SK-N-SH (cell line): ENCODE data around the gene TCP11L2. TPM values are rescaled to one million over a fixed set of nuclear protein-coding genes. Genes with fewer than 3 reads are reported as not detected.

Source experiments
- CTCF ChIA-PET: fragments of 300-600, 350-600 bp; formaldehyde crosslinking; extraction: SDS; loops from one replicate; lab custom pipeline; 2021; lab: Yijun Ruan, JAX
- POLR2A ChIA-PET: fragments of 350-600 bp; sonication (Branson Sonifier 250); formaldehyde crosslinking; extraction: SDS; loops from one replicate; lab custom pipeline; 2020; ENCODE audit warnings: antibody characterized with exemption, inconsistent platforms; lab: Yijun Ruan, JAX
- DNase-seq: peaks from one replicate; pipeline ENCODE4 v3.0.0; 2012
- H2AFZ ChIP-seq: fragments of 200-600 bp; sonication (generic); 2 replicates; pipeline ENCODE4 v1.8.1; 2016; ENCODE audit warnings: antibody characterized with exemption, mild to moderate bottlenecking, low read depth
- H3F3A ChIP-seq: fragments of 200-600 bp; sonication (generic); replicated peaks from 2 replicates; pipeline ENCODE3; 2016; ENCODE audit warnings: antibody characterized with exemption, mild to moderate bottlenecking; ENCODE audit not compliant: insufficient read depth
- H3K27ac ChIP-seq, 2 experiments: fragments of 200-500 bp in 1 of 2; fragments of 200-600 bp in 1 of 2; sonication (Bioruptor generic) in 1 of 2; sonication (generic), shearing (Covaris generic) in 1 of 2; 2 replicates each; pipeline versions ENCODE4 v1.5.1 to v1.6.1; 2014 to 2016; ENCODE audit warnings: low read depth in 2 of 2, inconsistent platforms in 1 of 2, low read length in 1 of 2, mild to moderate bottlenecking in 1 of 2, mixed read lengths in 1 of 2
- H3K27me3 ChIP-seq: fragments of 200-600 bp; sonication (generic), shearing (Covaris generic); 2 replicates; pipeline ENCODE4 v1.6.1; 2016; ENCODE audit warnings: mixed run types; ENCODE audit not compliant: insufficient read depth
- H3K36me3 ChIP-seq, 2 experiments: fragments of 200-500 bp in 1 of 2; fragments of 200-600 bp in 1 of 2; sonication (Bioruptor generic) in 1 of 2; sonication (generic) in 1 of 2; replicated peaks in 1 of 2; 2 replicates each; pipeline versions ENCODE3 to v1.5.1; 2014 to 2016; ENCODE audit warnings: low read length in 1 of 2, mild to moderate bottlenecking in 1 of 2; ENCODE audit not compliant: insufficient read depth in 2 of 2, control insufficient read depth in 1 of 2
- H3K4me1 ChIP-seq, 2 experiments: fragments of 200-500 bp in 1 of 2; fragments of 200-600 bp in 1 of 2; sonication (Bioruptor generic) in 1 of 2; sonication (generic), shearing (Covaris generic) in 1 of 2; 2 replicates each; pipeline versions ENCODE4 v1.5.1 to v1.6.1; 2014 to 2016; ENCODE audit warnings: low read depth in 1 of 2, low read length in 1 of 2, mixed run types in 1 of 2; ENCODE audit not compliant: insufficient read depth in 2 of 2, control insufficient read depth in 1 of 2
- H3K4me2 ChIP-seq: fragments of 200-600 bp; sonication (generic), shearing (Covaris generic); 2 replicates; pipeline ENCODE4 v1.6.1; 2017; ENCODE audit warnings: mixed run types
- H3K4me3 ChIP-seq, 2 experiments: fragments of 200-500 bp in 1 of 2; fragments of 200-600 bp in 1 of 2; sonication (Bioruptor generic) in 1 of 2; sonication (generic), shearing (Covaris generic) in 1 of 2; 2 replicates each; pipeline versions ENCODE4 v1.5.1 to v1.8.1; 2014 to 2016; ENCODE audit warnings: low read depth in 2 of 2, inconsistent platforms in 1 of 2, low read length in 1 of 2, mild to moderate bottlenecking in 1 of 2, mixed read lengths in 1 of 2, moderate library complexity in 1 of 2
- H3K79me2 ChIP-seq: fragments of 200-600 bp; sonication (generic); 2 replicates; pipeline ENCODE4 v1.8.1; 2017; ENCODE audit warnings: mild to moderate bottlenecking; ENCODE audit not compliant: insufficient read depth
- H3K9ac ChIP-seq: fragments of 200-600 bp; sonication (generic); 2 replicates; pipeline ENCODE4 v1.6.1; 2017; ENCODE audit warnings: mixed run types
- H3K9me2 ChIP-seq: fragments of 200-600 bp; sonication (generic); 2 replicates; pipeline ENCODE4 v1.6.1; 2017; ENCODE audit warnings: mixed run types
- H3K9me3 ChIP-seq: fragments of 200-600 bp; sonication (generic); 2 replicates; pipeline ENCODE4 v1.6.1; 2017; ENCODE audit warnings: mixed run types, mild to moderate bottlenecking, moderate library complexity
- H4K20me1 ChIP-seq: fragments of 200-600 bp; sonication (generic); 2 replicates; pipeline ENCODE4 v1.6.1; 2017; ENCODE audit warnings: mild to moderate bottlenecking, mixed run types; ENCODE audit not compliant: insufficient read depth
- ELF1 ChIP-seq: IDR thresholded peaks from 2 replicates; pipeline ENCODE4 v1.4.0; 2012
- EZH2phosphoT487 ChIP-seq: fragments of 200-600 bp; sonication (generic); IDR thresholded peaks from 2 replicates; pipeline ENCODE4 v1.6.1; 2017; ENCODE audit warnings: low read depth, mixed run types, mild to moderate bottlenecking, antibody characterized with exemption, moderate library complexity, borderline replicate concordance
- FOSL2 ChIP-seq: IDR thresholded peaks from 2 replicates; pipeline ENCODE4 v1.4.0; 2012; ENCODE audit warnings: low read depth, mild to moderate bottlenecking, moderate library complexity, borderline replicate concordance
- GATA2 ChIP-seq: sonication (generic); formaldehyde crosslinking; IDR thresholded peaks from 2 replicates; pipeline ENCODE4 v1.5.0; 2020; ENCODE audit warnings: mild to moderate bottlenecking, missing genetic modification reagents
- JUND ChIP-seq: IDR thresholded peaks from 2 replicates; pipeline ENCODE4 v1.4.0; 2012
- MEF2A ChIP-seq: IDR thresholded peaks from 2 replicates; pipeline ENCODE4 v1.4.0; 2012; ENCODE audit warnings: low read depth, borderline replicate concordance
- MXI1 ChIP-seq: IDR thresholded peaks from 2 replicates; pipeline ENCODE4 v1.6.1; 2012; ENCODE audit warnings: mild to moderate bottlenecking, low read depth, low read length, improper control_type of control experiment
- RXRA ChIP-seq: IDR thresholded peaks from 2 replicates; pipeline ENCODE4 v1.4.0; 2012; ENCODE audit warnings: low read depth, mild to moderate bottlenecking, borderline replicate concordance
- SMC3 ChIP-seq: IDR thresholded peaks from 2 replicates; pipeline ENCODE4 v1.6.1; 2012; ENCODE audit warnings: low read depth, low read length, improper control_type of control experiment
- TAF1 ChIP-seq: IDR thresholded peaks from 2 replicates; pipeline ENCODE4 v1.6.1; 2012; ENCODE audit warnings: low read depth, mild to moderate bottlenecking, low read length, moderate library complexity, borderline replicate concordance
- TCF12 ChIP-seq: IDR thresholded peaks from 2 replicates; pipeline ENCODE4 v1.4.0; 2012
- TEAD4 ChIP-seq: IDR thresholded peaks from 2 replicates; pipeline ENCODE4 v1.4.0; 2012; ENCODE audit warnings: mild to moderate bottlenecking, borderline replicate concordance; ENCODE audit not compliant: insufficient read depth
- polyA plus RNA-seq, 3 experiments: library from polyadenylated mRNA; depleted of rRNA; stranded (reverse); fragments of >200 nt; gene quantifications; 2 replicates each; pipeline ENCODE4 v1.2.3, GENCODE V29; 2012
- TF ChIP-seq, protein P1 (sequence below): IDR thresholded peaks from 2 replicates; pipeline ENCODE4; 2012
- TF ChIP-seq, protein P2 (sequence below): fragments of 150-350 bp; IDR thresholded peaks from 2 replicates; pipeline ENCODE4 v1.6.1; 2017; ENCODE audit warnings: antibody characterized with exemption, low read length, low read depth, borderline replicate concordance
- TF ChIP-seq, protein P3 (sequence below): IDR thresholded peaks from 2 replicates; pipeline ENCODE4 v1.4.0; 2012; ENCODE audit warnings: low read depth, borderline replicate concordance
- TF ChIP-seq, protein P4 (sequence below): IDR thresholded peaks from 2 replicates; pipeline ENCODE4 v1.6.1; 2012; ENCODE audit warnings: mild to moderate bottlenecking, low read depth, low read length, moderate library complexity
- TF ChIP-seq, protein P5 (sequence below): fragments of 200-600 bp; sonication (generic); IDR thresholded peaks from 2 replicates; pipeline ENCODE4 v1.6.1; 2017; ENCODE audit warnings: antibody characterized with exemption, mild to moderate bottlenecking, moderate library complexity

TCP11L2 gene
- polyA plus RNA-seq, 1 of the 3 experiments (the other 2 are of a cell fraction), result 4.0 TPM

DNA sequence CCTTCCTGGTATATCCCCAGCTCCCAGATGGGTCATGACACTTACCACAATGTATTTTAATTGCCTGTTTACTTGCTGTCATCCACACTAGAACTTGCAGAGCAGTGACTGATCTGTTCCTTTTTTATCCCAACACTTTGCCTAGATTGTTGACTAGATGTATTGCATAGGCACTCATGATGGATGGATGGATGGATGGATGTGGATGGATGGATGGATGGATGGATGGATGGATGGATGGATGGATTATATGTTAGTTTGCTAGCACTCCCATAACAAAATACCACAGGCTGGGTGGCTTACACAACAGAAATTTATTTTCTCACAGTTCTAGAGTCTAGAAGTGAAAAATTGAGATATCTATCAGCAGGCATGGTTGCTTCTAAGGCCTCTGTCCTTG, 46.0 kb upstream of the TCP11L2 start:
- H3K9me2 ChIP-seq, result no peaks in the 10 kb centered on the region
- H3F3A ChIP-seq, result no peaks in the 10 kb centered on the region
- H3K9me3 ChIP-seq, result no peaks in the 10 kb centered on the region
- H3K4me1 ChIP-seq, result no peaks in the 10 kb centered on the region
- no peaks in the 10 kb centered on the region for H4K20me1 ChIP-seq
- DNase-seq, result no peak
- H3K36me3 ChIP-seq, result no peaks in the 10 kb centered on the region
- ChIA-PET POLR2A (no interaction called here), CTCF (no interaction called here)
- H3K79me2 ChIP-seq, result no peaks in the 10 kb centered on the region
- no peaks in the 10 kb centered on the region for H3K27me3 ChIP-seq
- no peak overlapping the region for H3K4me2 ChIP-seq
- no peak overlapping the region for H3K4me3 ChIP-seq
- no peak overlapping the region for H2AFZ ChIP-seq
- TF ChIP-seq, protein P1, sequence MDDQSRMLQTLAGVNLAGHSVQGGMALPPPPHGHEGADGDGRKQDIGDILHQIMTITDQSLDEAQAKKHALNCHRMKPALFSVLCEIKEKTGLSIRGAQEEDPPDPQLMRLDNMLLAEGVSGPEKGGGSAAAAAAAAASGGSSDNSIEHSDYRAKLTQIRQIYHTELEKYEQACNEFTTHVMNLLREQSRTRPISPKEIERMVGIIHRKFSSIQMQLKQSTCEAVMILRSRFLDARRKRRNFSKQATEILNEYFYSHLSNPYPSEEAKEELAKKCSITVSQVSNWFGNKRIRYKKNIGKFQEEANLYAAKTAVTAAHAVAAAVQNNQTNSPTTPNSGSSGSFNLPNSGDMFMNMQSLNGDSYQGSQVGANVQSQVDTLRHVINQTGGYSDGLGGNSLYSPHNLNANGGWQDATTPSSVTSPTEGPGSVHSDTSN, result no peak
- TF ChIP-seq MXI1 (no peak), TAF1 (no peak), JUND (no peak), SMC3 (no peak), TEAD4 (no peak), FOSL2 (no peak), GATA2 (CRISPR knock-in tag) (no peak), MEF2A (no peak), RXRA (no peak), EZH2phosphoT487 (no peak), ELF1 (no peak), TCF12 (no peak)
- TF ChIP-seq, protein P2, sequence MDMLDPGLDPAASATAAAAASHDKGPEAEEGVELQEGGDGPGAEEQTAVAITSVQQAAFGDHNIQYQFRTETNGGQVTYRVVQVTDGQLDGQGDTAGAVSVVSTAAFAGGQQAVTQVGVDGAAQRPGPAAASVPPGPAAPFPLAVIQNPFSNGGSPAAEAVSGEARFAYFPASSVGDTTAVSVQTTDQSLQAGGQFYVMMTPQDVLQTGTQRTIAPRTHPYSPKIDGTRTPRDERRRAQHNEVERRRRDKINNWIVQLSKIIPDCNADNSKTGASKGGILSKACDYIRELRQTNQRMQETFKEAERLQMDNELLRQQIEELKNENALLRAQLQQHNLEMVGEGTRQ, result no peak
- TF ChIP-seq, protein P3, sequence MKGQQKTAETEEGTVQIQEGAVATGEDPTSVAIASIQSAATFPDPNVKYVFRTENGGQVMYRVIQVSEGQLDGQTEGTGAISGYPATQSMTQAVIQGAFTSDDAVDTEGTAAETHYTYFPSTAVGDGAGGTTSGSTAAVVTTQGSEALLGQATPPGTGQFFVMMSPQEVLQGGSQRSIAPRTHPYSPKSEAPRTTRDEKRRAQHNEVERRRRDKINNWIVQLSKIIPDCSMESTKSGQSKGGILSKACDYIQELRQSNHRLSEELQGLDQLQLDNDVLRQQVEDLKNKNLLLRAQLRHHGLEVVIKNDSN, result no peak
- TF ChIP-seq, protein P4, sequence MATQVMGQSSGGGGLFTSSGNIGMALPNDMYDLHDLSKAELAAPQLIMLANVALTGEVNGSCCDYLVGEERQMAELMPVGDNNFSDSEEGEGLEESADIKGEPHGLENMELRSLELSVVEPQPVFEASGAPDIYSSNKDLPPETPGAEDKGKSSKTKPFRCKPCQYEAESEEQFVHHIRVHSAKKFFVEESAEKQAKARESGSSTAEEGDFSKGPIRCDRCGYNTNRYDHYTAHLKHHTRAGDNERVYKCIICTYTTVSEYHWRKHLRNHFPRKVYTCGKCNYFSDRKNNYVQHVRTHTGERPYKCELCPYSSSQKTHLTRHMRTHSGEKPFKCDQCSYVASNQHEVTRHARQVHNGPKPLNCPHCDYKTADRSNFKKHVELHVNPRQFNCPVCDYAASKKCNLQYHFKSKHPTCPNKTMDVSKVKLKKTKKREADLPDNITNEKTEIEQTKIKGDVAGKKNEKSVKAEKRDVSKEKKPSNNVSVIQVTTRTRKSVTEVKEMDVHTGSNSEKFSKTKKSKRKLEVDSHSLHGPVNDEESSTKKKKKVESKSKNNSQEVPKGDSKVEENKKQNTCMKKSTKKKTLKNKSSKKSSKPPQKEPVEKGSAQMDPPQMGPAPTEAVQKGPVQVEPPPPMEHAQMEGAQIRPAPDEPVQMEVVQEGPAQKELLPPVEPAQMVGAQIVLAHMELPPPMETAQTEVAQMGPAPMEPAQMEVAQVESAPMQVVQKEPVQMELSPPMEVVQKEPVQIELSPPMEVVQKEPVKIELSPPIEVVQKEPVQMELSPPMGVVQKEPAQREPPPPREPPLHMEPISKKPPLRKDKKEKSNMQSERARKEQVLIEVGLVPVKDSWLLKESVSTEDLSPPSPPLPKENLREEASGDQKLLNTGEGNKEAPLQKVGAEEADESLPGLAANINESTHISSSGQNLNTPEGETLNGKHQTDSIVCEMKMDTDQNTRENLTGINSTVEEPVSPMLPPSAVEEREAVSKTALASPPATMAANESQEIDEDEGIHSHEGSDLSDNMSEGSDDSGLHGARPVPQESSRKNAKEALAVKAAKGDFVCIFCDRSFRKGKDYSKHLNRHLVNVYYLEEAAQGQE, result no peak
- TF ChIP-seq, protein P5, sequence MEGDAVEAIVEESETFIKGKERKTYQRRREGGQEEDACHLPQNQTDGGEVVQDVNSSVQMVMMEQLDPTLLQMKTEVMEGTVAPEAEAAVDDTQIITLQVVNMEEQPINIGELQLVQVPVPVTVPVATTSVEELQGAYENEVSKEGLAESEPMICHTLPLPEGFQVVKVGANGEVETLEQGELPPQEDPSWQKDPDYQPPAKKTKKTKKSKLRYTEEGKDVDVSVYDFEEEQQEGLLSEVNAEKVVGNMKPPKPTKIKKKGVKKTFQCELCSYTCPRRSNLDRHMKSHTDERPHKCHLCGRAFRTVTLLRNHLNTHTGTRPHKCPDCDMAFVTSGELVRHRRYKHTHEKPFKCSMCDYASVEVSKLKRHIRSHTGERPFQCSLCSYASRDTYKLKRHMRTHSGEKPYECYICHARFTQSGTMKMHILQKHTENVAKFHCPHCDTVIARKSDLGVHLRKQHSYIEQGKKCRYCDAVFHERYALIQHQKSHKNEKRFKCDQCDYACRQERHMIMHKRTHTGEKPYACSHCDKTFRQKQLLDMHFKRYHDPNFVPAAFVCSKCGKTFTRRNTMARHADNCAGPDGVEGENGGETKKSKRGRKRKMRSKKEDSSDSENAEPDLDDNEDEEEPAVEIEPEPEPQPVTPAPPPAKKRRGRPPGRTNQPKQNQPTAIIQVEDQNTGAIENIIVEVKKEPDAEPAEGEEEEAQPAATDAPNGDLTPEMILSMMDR, result no peak
- H3K27ac ChIP-seq, result no peak overlapping the region
- no peak overlapping the region for H3K9ac ChIP-seq
